ENCODE results near the gene UQCR11. TPM values are rescaled to one million over a fixed set of nuclear protein-coding genes. Genes with fewer than 3 reads are reported as not detected.

UQCR11 gene
- total RNA-seq, 1 experiment from 2014 or later: 88.5 TPM

DNA sequence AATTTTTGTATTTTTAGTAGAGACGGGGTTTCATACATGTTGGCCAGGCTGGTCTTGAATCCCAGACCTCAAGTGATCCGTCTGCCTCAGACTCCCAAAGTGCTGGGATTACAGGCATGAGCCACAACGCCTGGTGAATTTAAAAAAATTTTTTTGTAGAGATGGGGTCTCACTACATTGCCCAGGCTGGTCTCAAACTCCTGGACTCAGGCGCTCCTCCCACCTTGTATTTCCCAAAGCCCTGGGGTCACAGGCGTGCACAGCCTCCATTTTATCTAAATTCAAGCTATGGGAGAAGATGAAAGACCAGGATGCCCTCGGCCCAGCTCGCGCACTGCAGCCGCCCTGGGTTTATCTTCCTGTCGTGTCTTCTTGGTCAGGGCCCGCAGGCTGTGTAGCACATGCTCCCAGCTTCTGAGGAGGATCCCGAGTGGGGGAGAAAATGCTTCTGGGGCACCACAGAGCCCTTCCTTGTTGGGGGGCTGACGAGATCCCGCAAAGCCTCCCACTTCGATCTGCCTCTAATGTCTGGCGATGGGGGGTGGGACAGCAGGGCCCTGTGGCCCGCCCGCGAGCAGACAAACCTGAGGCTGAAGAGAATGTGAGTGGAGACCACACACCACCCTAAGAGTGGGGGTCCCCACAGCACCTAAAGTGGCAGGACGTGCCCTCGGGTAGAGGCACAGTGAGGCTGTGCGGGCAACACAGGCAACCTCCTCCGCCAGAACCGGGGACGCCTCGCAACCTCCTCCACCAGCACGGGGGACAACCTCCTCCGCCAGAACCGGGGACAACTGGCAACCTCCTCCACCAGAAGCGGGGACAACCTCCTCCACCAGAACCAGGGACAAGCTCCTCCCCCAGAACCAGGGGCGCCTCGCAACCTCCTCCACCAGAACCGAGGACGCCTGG, 31.3 kb upstream of the UQCR11 start:
- no peak for DNase-seq (ENCODE audit: low spot score)

DNA sequence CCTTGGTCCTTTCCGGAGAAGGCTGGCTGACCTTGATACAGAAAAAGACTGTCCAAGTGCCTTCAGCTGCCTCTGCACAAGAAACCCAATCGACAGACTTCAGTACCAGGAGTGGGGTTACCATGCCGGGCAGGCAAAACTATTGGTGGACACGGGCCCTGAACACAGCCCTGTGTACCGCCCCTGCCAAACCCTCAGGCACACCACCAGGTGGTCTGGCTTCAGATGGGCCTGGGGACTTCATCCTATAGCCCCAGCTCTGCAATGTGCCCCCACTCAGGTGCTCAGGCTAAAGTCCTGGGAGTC, 29.6 kb upstream of the UQCR11 start:
- no peak for DNase-seq (ENCODE audit: low spot score)

DNA sequence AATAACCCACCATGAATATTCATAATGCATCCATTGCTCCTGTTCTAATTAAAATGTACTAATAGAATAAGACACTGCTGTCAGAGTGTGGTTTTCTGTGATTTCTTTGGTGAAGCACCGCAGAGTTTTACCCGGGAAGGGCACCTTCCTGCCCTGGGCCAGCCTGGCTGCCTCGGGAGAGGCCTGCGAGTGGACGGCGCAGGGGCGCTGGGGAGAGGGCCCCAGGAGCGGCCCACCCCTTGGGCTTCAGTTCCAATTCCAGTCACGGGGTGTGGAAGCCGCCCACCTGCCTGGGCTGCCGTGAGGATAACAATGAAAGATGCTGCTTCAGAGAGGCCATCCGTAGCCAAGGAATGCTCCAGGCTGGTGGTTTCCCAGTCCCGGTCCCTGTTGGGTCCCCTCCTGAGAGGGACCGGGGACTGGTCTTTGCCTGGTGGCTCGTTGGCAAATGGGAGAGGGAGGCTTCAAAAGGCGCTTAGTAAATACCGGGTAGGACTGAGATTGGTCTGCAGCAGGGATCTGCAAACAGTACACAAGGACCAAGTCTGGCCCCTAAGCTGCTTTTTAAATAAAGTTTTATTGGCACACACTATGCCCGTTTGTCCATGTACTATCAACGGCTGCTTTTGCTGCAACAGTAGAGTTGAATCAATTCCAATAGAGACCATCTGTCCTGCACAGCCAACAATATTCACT, 29.1 kb upstream of the UQCR11 start:
- DNase-seq (ENCODE audit: low spot score): no peak

DNA sequence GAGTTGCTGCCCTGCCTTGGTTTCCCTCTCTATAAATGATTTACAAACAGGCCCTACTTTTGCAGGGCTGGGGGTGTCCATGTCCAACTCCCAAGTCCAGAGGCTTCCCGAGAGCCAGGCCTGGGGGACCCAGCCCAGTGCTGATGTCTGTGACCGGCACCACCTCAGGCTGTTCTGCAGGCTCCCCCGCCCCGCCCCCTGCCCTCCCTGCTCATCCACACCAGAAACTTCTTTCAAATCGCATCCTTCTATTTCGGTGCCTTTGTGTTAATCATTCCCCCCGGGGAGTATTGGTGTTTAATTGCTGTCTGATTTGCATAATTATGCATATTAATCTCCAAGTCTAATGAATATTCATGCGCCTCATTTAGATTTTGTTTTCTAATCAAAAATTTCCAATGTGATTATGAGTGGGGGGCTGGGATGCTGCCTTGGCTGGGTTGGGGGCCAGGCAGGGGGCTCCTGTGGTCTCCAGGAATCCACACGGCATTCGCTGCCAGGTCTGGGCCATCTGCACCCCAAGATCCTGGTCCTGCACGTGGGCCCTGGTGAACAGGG, 28.1 kb upstream of the UQCR11 start:
- no peak for DNase-seq (ENCODE audit: low spot score)

DNA sequence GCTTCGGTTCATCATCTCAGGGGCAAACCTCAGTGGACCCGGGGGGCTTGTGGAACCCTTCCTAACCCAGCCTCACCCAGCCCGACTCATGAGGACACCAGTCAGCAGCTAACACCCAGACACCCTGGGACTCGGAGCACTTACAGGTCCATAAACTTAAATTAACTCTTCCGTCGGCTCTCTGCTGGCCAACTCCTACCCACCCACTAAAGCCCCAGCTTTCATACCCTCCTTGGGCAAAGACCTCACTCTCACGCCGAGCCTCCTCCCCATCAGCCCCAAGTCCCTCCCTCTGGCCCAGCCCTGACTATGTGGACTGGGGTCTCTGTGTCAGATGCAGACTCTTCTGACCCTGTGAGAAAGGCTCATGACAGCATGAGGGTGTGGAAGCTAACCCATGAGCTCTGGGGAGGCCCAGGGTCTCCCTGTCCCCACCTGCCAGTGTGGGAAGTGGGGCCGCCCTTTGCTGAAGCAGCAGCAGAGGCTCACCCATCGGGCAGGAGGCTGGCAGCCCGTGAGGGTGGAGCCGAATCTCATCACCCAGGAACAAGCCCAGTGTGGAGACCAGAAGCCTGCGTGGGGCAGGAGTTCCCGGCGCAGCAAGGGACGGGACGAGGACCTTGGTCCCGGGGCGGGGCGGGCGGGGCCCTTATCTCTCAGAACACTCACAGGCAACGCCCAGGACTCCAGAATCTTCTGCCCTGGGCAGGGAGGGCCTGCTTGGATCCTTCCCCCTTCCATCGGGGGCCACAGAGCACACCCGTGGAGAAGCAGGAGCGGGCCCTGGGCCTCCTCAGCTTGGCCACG, 27.4 kb upstream of the UQCR11 start:
- no peak for DNase-seq (ENCODE audit: low spot score)

DNA sequence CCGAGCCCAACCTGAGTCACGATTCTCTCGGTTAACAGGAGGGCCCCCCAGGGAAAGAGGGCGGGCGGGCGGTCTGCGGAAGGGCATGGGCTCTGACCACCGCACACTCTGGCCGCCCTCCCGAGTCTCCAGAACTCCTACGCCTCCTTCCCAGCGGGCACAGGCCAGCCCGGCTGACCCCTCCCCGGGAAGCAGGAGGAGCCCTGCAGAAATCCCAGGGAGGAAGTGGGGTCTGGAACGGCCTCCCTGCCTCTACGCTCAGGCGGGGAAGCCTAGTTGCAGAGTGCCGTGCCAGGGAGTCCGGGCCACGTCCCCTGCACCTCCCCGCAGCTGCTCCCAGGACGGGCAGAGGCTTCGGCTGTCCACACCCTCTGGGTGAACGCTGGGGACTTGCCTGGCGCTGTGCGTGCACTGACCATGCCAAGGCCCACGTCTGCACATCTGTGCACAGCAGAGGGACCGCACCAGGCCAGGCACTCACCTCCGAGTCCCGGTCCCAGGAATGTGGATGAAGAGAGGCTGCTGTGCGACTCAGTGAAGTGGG, 26.4 kb upstream of the UQCR11 start:
- no peak for DNase-seq (ENCODE audit: low spot score)

DNA sequence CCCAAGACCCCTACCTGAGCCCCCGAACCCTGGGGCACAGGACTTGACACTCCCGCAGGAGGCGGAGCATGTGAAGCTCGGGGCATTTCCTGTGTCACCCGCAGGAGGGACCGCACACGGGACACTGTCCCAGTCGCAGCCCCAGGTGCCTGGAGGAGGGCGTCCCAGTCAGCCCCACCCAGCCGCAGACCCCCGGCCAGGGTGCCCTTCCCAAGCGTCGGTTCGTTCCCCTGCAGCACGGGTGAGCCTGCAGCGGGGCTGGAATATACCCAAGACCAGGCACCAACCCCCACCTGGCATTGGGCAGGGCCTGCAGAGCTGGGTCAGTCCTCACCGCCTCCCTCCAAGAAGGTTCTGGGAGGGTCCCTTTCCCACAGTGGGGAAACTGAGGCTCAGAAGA, 25.5 kb upstream of the UQCR11 start:
- no peak for DNase-seq (ENCODE audit: low spot score)

DNA sequence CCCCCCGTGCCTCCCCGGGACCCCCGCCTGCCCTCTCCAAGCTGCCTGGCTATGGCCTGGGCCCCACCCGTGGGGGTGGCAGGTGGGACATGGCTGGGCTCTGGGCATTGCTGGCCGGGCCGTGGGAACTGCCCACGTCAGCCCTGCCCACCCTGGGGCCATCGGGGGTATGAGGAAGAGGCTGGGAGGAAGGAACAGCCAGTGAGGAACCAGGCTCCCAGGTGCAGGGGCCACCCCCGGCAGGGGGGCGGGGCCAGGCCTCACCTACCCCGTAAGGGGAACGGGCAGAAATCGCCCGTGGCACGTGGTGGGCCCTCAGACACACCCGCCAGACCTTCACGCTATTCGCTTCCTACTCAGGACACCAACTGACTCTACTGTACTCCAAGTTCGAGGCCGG, 24.8 kb upstream of the UQCR11 start:
- DNase-seq (ENCODE audit: low spot score): no peak

DNA sequence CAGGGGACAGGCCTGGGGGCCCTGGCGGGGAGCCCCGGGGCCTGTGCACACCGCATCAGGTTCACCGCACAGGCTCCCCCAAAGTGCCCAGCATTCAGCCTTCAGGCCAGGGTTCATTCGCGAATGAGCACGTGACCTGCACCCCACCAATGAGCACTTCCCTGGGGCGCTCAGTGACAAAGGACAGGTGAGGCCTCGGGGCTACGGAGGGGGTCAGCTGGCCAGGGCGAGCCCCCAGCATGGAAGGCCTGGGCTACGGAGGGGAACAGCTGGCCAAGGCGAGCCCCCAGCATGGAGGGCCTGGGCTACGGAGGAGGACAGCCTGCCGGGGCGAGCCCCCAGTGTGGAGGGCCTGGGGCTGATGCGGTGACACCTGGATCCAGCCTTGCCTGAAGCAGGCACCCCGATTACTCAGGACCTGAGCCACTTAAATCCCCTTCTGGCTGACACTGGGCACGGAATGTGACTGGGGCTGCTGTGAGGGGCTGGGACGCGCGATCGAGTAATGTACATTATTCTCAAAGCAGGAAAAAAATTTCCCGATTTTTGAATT, 24.1 kb upstream of the UQCR11 start:
- no peak for DNase-seq (ENCODE audit: low spot score)

DNA sequence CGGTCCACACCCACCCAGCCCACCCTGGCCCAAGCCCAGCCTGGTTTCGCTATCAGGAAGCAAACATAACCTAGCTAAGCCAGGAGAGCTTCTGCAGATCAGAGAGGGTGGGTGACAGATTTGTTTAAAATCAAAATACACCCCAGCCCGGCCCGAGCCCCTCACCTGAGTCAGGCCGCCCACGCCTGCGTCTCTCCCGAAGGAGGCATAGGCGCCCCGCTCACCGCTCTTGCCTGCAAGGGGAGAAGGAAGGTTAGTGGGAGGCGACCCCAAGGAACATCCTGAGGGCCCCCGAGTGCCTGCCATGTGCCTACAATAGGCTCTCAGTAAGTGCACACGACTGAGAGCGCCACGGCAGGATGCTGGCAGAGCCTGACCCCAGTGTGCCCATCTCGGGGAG, 21.9 kb upstream of the UQCR11 start:
- DNase-seq (ENCODE audit: low spot score): no peak

DNA sequence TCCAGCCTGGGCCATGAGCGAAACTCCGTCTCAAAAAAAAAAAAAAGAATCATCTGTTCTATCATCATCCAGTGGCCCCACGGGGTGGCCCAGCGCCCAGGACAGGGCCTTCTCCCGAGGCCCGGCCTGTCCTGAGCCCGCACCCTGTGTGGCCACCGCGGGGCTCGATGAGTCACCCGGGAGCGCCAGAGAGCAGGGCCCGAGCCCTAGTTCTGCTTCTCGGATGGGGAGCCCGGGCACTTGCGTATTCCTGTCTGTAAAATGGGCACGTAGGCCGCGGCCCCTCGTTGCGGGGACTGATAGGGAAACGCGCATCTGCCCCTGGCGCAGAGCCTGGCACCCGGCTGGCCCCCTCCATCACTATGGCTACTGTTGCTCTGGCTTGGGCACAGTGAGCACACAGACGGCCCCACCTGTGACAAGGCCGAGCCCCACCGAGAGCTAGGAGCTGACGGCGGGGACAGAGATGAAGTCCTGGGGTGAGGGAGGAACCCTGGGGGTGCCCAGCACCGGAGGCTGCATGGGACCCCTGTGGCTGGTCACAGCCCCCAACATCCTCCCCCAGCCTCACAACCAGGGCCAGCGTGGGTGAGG, 21.3 kb upstream of the UQCR11 start:
- no peak for DNase-seq (ENCODE audit: low spot score)

DNA sequence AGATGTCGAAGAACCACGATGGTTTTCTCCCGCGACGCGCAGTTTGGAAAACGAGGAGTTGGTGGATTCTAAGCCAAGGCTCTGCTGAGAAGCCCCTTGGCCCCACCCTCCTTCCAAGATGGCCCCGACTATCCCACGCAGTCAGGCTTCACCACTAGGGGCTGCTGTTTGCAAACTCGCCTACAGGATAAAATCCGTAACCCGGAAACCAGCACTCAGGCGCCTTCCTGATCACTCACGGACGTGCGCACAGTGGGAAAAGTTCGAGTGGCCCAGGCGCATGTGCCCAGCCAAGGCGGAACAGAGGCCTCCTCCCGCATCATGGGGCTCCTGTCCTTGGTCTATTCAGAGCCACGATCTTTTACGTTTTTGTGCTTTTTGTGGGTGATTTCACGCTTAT, 19.2 kb upstream of the UQCR11 start:
- DNase-seq (ENCODE audit: low spot score): peak; percentile 43

DNA sequence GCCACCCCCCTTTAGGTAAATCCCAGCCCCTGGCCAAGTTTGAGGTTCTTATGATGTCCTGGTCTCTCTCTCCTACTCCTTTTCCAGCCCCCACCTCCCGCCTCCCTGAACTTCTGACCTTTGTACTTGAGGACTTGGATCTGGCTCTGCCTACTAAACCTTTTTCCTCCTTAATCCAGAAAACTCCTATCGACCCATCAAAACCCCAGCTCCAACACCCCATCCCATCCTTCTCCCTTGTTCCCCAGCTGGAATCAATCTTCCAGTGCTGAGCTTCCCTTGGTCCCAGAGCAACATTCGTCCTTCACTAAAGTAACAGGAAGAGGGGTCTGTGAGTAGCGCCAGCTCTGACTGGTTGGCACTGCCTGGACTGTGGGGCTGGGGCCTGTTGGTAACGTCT, 17.3 kb upstream of the UQCR11 start:
- DNase-seq (ENCODE audit: low spot score): no peak

DNA sequence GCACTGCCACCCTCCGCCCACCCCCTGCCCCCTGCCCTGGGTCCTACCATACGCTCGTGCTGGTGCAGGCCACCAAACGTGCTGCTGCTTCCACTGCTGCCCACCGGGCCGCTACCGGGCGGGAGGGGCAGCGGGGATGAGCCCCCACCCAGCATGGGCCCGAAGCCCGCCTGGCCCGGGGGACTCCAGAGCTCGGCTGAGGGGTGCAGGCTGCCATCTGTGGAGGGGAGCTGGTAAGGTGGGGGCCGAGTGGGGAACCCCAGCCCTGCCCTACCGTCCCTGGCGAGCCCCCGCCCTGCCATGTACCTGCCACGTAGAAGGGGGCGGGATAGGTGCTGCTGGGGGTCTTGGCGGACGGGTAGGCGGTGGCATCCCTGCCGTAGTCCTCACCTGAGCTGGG, 16.7 kb upstream of the UQCR11 start:
- no peak for DNase-seq (ENCODE audit: low spot score)

DNA sequence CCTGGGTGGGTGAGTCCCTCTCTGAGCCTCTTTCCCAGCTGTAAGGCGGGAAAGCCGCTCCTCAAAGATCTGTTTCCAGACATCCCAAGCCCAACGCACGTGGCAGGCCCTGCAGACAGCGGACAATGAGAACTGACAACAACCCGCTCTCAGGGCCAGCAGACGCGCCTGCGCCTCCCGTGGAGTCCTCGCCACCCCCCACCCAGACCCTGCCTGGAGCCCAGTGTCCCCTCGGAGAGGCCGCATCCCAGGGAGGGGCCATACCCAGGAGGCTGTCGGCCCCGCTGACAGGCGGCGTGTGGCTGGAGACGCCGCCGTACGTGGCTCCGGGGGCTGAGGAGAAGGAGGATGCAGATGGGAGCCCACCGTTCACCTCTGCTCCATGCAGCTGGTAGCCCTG, 16.3 kb upstream of the UQCR11 start:
- DNase-seq (ENCODE audit: low spot score): no peak

DNA sequence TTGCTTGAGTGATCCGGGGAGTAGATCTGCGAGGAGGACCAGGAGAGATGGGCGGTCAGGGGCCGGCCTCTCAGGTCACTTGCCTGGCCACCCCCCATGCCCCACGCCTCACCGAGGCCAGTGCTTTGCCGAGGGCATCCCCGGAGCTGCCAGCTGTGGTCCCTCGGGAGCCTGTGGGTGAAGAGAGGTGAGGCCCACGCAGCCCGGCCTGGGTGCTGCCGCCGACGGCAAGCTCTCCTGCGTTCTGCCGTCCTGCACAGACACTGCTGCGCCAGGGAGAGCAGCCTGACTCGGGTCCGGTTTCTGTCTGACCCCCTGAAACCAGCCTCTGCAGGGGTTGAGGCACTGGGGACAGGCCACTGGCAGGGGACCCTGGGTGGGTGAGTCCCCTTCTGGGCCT, 15.8 kb upstream of the UQCR11 start:
- DNase-seq (ENCODE audit: low spot score): no peak

DNA sequence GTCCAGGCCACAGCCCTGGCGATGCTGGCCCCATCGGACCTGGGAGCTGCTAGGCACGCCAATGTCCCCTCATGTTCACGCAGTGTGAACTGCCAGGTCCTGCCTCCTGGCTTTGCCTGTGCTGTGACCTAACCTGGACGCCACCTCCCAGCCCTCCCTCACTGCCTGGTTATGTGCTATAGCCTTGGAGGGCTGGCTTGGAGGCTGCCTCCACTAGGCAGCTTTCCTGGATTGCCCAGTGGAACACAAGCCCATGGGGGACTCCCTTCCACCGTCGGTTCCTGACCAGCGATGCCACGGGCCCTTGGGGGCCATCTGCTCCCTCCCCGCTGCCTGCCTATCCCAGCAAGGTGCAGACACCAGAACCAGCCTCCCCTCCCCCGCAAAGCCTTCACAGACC, 15.2 kb upstream of the UQCR11 start:
- DNase-seq (ENCODE audit: low spot score): no peak

DNA sequence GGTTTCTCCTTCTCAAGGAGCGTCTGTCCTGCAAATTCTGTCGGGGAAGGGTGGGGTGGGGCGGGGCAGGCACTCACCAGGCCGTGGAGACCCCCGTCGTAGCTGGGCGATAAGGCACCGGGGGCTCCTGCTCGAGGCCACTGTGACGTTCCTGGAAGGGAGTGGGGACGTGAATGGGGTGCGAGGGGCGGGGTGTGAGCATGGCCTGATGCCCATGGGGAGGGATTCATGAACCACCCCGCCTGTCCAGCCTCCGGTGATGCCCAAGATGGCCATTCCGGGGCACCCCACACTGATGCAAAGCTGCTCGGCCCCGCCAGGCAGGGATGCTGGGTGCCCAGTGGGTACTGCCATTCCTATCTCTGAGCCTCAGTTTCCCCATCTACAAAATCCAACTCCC, 14.4 kb upstream of the UQCR11 start:
- no peak for DNase-seq (ENCODE audit: low spot score)

DNA sequence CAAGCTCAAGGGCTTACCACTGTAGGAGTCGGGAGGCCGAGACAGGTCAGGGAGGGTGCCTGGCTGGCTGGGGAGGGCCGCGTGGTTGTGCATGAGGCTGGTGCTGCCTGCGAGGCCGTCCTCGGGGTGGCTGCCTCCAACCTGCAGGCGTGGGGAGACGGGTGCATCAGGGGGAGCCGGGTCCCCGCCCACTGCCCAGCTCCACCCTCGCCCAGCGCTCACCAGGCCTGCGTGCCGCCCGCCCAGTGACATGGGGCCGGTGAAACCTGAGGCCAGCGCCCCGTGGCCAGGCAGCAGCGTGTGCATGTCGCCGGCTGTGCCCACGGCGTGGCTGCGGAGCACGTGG, 13.8 kb upstream of the UQCR11 start:
- no peak for DNase-seq (ENCODE audit: low spot score)

DNA sequence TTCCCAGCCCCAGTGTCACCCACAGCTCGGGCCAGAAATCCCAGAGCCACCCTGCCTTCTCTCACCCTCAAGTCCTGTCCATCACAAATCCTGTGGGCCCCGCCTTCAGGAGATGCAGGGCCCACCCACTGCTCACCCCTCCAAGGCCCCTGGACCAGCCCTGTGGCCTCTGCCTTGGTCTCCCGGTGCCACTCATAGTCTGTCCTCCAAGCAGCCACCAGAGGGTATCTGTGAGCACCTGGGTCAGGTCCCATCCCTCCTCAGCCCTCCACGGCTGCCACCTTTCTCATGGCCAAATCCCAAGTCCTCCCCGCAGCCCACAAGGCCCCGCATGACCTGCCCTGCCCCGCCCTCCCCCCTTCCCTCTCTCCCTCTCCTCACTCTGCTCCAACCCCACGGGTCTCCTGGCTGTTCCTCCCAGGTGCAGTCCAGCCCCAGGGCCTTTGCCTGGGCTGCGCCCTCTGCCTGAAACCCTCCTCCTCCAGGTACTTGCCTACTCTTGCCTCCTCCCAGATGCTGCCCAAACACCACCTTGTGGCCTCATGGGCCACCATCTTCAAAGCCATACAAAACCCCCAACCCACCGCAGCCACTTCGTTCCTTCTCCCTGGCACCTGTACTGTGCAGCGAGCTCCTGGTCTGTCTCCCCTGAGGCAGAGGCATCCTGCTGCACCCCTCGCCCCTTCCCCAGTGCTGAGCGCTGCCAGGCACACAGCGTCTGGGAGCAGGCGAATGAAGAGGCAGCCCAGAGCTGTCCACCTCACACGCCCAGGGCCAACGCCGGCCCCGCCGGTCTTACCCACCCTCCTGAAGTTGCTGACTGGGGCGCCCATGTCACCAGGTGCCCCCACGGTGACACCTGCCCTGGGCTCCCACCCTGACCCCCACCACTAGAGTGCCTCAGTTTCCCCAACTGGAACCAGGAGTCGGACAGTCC, 13.2 kb upstream of the UQCR11 start:
- peak; percentile 30 for DNase-seq (ENCODE audit: low spot score)

Data from A172 (cell line).